ENCODE data around the gene PRMT9. TPM values are rescaled to one million over a fixed set of nuclear protein-coding genes. Genes with fewer than 3 reads are reported as not detected.

The PRMT9 gene
- total RNA-seq, 4 donors from 2014 or later, result 5.3 to 13.3 (median 7.1) TPM

GRCh38 chr4:147709999-147710398, 26.0 kb upstream of the PRMT9 start:
- Histone ChIP-seq H3K27me3 (no peaks in the 10 kb centered on the region), H3K36me3 (no peaks in the 10 kb centered on the region), H3K9me3 (no peaks in the 10 kb centered on the region), H3K27ac (no peak overlapping the region), H3K4me3 (no peak overlapping the region), H3K4me1 (peaks cover 3% of the 10 kb centered on the region)
- no peak for TF ChIP-seq EP300 (IDR thresholded peaks at IDR 0.05)
- TF ChIP-seq POLR2AphosphoS5 (IDR thresholded peaks at IDR 0.05), result no peak
- no peak for TF ChIP-seq CTCF (IDR thresholded peaks at IDR 0.05)
- no peak for TF ChIP-seq POLR2A (IDR thresholded peaks at IDR 0.05)
- DNase-seq (ENCODE audit: low spot score in 2 of 2), result no peak
- 96% methylated on average over 5 of the region's 5 CpGs for WGBS

GRCh38 chr4:147707892-147708672, 24.1 kb upstream of the PRMT9 start:
- DNase-seq (ENCODE audit: low spot score in 2 of 2), result no peak
- no peaks in the 10 kb centered on the region for H3K9me3 ChIP-seq
- H3K36me3 ChIP-seq, result no peaks in the 10 kb centered on the region
- TF ChIP-seq POLR2A (IDR thresholded peaks at IDR 0.05) (no peak), POLR2AphosphoS5 (IDR thresholded peaks at IDR 0.05) (no peak), EP300 (IDR thresholded peaks at IDR 0.05) (no peak), CTCF (IDR thresholded peaks at IDR 0.05) (peak; percentile 77 to 95)
- no peaks in the 10 kb centered on the region for H3K27me3 ChIP-seq
- H3K27ac ChIP-seq, result no peak overlapping the region
- 38% methylated on average over 7 of the region's 7 CpGs for WGBS
- no peak overlapping the region for H3K4me3 ChIP-seq
- no peaks in the 10 kb centered on the region for H3K4me1 ChIP-seq

GRCh38 chr4:147704846-147705245, 20.9 kb upstream of the PRMT9 start:
- H3K4me3 ChIP-seq, result no peak overlapping the region
- 80% methylated on average over 1 of the region's 1 CpG for WGBS
- TF ChIP-seq POLR2AphosphoS5 (IDR thresholded peaks at IDR 0.05), result no peak
- no peak for TF ChIP-seq CTCF (IDR thresholded peaks at IDR 0.05)
- TF ChIP-seq POLR2A (IDR thresholded peaks at IDR 0.05), result no peak
- no peak for TF ChIP-seq EP300 (IDR thresholded peaks at IDR 0.05)
- no peaks in the 10 kb centered on the region for H3K36me3 ChIP-seq
- no peak for DNase-seq (ENCODE audit: low spot score in 2 of 2)
- H3K4me1 ChIP-seq, result no peaks in the 10 kb centered on the region
- no peaks in the 10 kb centered on the region for H3K27me3 ChIP-seq
- H3K9me3 ChIP-seq, result no peaks in the 10 kb centered on the region
- no peak overlapping the region for H3K27ac ChIP-seq

GRCh38 chr4:147696866-147697265, 12.9 kb upstream of the PRMT9 start:
- no peak for DNase-seq (ENCODE audit: low spot score in 2 of 2)
- no peaks in the 10 kb centered on the region for H3K36me3 ChIP-seq
- H3K4me1 ChIP-seq, result no peaks in the 10 kb centered on the region
- H3K9me3 ChIP-seq, result no peaks in the 10 kb centered on the region
- H3K27ac ChIP-seq, result no peak overlapping the region
- H3K27me3 ChIP-seq, result no peaks in the 10 kb centered on the region
- WGBS, result 30% methylated on average over 1 of the region's 1 CpG
- TF ChIP-seq POLR2AphosphoS5 (IDR thresholded peaks at IDR 0.05) (no peak), EP300 (IDR thresholded peaks at IDR 0.05) (no peak), CTCF (IDR thresholded peaks at IDR 0.05) (no peak), POLR2A (IDR thresholded peaks at IDR 0.05) (no peak)
- no peak overlapping the region for H3K4me3 ChIP-seq

- no peak for TF ChIP-seq CTCF (IDR thresholded peaks at IDR 0.05)
- TF ChIP-seq POLR2AphosphoS5 (IDR thresholded peaks at IDR 0.05), result no peak
- Histone ChIP-seq H3K4me3 (no peak overlapping the region), H3K4me1 (no peaks in the 10 kb centered on the region), H3K27ac (no peak overlapping the region), H3K27me3 (no peaks in the 10 kb centered on the region), H3K36me3 (no peaks in the 10 kb centered on the region), H3K9me3 (no peaks in the 10 kb centered on the region)
- 93% methylated on average over 3 of the region's 3 CpGs for WGBS
- DNase-seq (ENCODE audit: low spot score in 2 of 2), result no peak
Observed at GRCh38 chr4:147693218-147693617, 9.3 kb upstream of the PRMT9 start.

All from suprapubic skin (tissue), 4 donors.